IMR-90 (cell line): ENCODE results near the gene INPP5A. TPM values are rescaled to one million over a fixed set of nuclear protein-coding genes. Genes with fewer than 3 reads are reported as not detected.

Experiments used
- ATAC-seq: fragments of 200-7000 bp; cut with Tn5 transposase; 2 replicates; pipeline ENCODE4 v1.9.1; 2020; ENCODE audit warnings: low read depth, mild to moderate bottlenecking, moderate library complexity
- BruUV-seq: library from RNA; stranded (reverse); fragments of 400-500 nt; replicated peaks from 2 replicates; lab custom pipeline; 2021; lab: Mats Ljungman, UMichigan
- CTCF ChIA-PET: fragments of 300-600 bp; formaldehyde crosslinking; extraction: SDS; loops from one replicate; lab custom pipeline; 2021; ENCODE audit warnings: antibody characterized with exemption; lab: Yijun Ruan, JAX
- POLR2A ChIA-PET: fragments of 300-600 bp; sonication (Branson Sonifier 250); formaldehyde crosslinking; loops from one replicate; lab custom pipeline; 2022; ENCODE audit warnings: antibody characterized with exemption; ENCODE audit not compliant: unreplicated experiment; lab: Charles Lee
- DNase-seq: peaks from one replicate; pipeline ENCODE4 v3.0.0; 2013
- H2AFZ ChIP-seq: replicated peaks from 2 replicates; pipeline ENCODE3; 2013; ENCODE audit warnings: low read length, mild to moderate bottlenecking; ENCODE audit not compliant: poor library complexity
- H2AK5ac ChIP-seq: 2 replicates; pipeline ENCODE4 v1.6.1; 2013; ENCODE audit warnings: low read depth, low read length, inconsistent platforms
- H2AK9ac ChIP-seq: replicated peaks from 2 replicates; pipeline ENCODE3; 2013; ENCODE audit warnings: mild to moderate bottlenecking, low read depth, low read length, moderate library complexity; ENCODE audit not compliant: poor library complexity
- H2BK120ac ChIP-seq: 2 replicates; pipeline ENCODE4 v1.6.1; 2013; ENCODE audit warnings: low read depth, low read length, inconsistent platforms
- H2BK15ac ChIP-seq: 3 replicates; pipeline ENCODE4 v1.6.1; 2013; ENCODE audit warnings: low read depth, low read length, inconsistent platforms
- H2BK20ac ChIP-seq: 2 replicates; pipeline ENCODE4 v1.6.1; 2013; ENCODE audit warnings: low read depth, mild to moderate bottlenecking, inconsistent platforms, low read length, moderate library complexity
- H2BK5ac ChIP-seq: 2 replicates; pipeline ENCODE4 v1.6.1; 2013; ENCODE audit warnings: mild to moderate bottlenecking, low read depth, low read length, inconsistent platforms; ENCODE audit not compliant: poor library complexity, severe bottlenecking
- H3K14ac ChIP-seq: replicated peaks from 2 replicates; pipeline ENCODE4 v1.6.1; 2013; ENCODE audit warnings: low read depth, low read length, inconsistent platforms
- H3K18ac ChIP-seq: 2 replicates; pipeline ENCODE4 v1.6.1; 2013; ENCODE audit warnings: low read depth, low read length, control low read depth
- H3K23ac ChIP-seq: 2 replicates; pipeline ENCODE4 v1.6.1; 2013; ENCODE audit warnings: low read depth, low read length, inconsistent platforms
- H3K27ac ChIP-seq: 2 replicates; pipeline ENCODE4 v1.5.1; 2013; ENCODE audit warnings: mild to moderate bottlenecking, control low read depth, low read length; ENCODE audit not compliant: insufficient read depth
- H3K27me3 ChIP-seq: 2 replicates; pipeline ENCODE4 v1.6.1; 2013; ENCODE audit warnings: low read length; ENCODE audit not compliant: control insufficient read depth, insufficient read depth
- H3K36me3 ChIP-seq: 2 replicates; pipeline ENCODE4 v1.6.1; 2013; ENCODE audit warnings: low read length, mixed read lengths; ENCODE audit not compliant: control insufficient read depth, insufficient read depth
- H3K4ac ChIP-seq: 2 replicates; pipeline ENCODE4 v1.6.1; 2013; ENCODE audit warnings: low read depth, low read length, inconsistent platforms
- H3K4me1 ChIP-seq: 2 replicates; pipeline ENCODE4 v1.6.1; 2013; ENCODE audit warnings: low read length, mixed read lengths; ENCODE audit not compliant: control insufficient read depth, insufficient read depth
- H3K4me2 ChIP-seq: 2 replicates; pipeline ENCODE4 v1.6.1; 2013; ENCODE audit warnings: low read depth, mild to moderate bottlenecking, control low read depth, low read length, moderate library complexity
- H3K4me3 ChIP-seq: 2 replicates; pipeline ENCODE4 v1.5.1; 2013; ENCODE audit warnings: low read depth, mild to moderate bottlenecking, control low read depth, low read length, moderate library complexity; ENCODE audit not compliant: insufficient read depth
- H3K56ac ChIP-seq: 2 replicates; pipeline ENCODE4 v1.6.1; 2013; ENCODE audit warnings: low read length, inconsistent platforms; ENCODE audit not compliant: insufficient read depth; ENCODE audit errors: extremely low read depth
- H3K79me1 ChIP-seq, 2 experiments: 2 replicates each; pipeline ENCODE4 v1.6.1; 2013; ENCODE audit warnings: low read length in 2 of 2, inconsistent platforms in 1 of 2, low read depth in 1 of 2
- H3K9ac ChIP-seq: 2 replicates; pipeline ENCODE4 v1.6.1; 2013; ENCODE audit warnings: low read depth, low read length, control low read depth
- H3K9me1 ChIP-seq: 2 replicates; pipeline ENCODE4 v1.6.1; 2013; ENCODE audit warnings: low read length, inconsistent platforms; ENCODE audit not compliant: insufficient read depth
- H3K9me3 ChIP-seq: 2 replicates; pipeline ENCODE4 v1.6.1; 2013; ENCODE audit warnings: low read length; ENCODE audit not compliant: control insufficient read depth, insufficient read depth
- H4K20me1 ChIP-seq: 2 replicates; pipeline ENCODE4 v1.6.1; 2013; ENCODE audit warnings: low read length, inconsistent platforms; ENCODE audit not compliant: insufficient read depth
- H4K5ac ChIP-seq: 2 replicates; pipeline ENCODE4 v1.6.1; 2013; ENCODE audit warnings: mild to moderate bottlenecking, low read depth, low read length, control low read depth
- H4K8ac ChIP-seq, 2 experiments: 2 replicates each; pipeline ENCODE4 v1.6.1; 2013; ENCODE audit warnings: low read depth in 2 of 2, low read length in 2 of 2, control low read depth in 1 of 2, inconsistent platforms in 1 of 2
- H4K91ac ChIP-seq: 2 replicates; pipeline ENCODE4 v1.6.1; 2013; ENCODE audit warnings: low read depth, low read length, inconsistent platforms; ENCODE audit not compliant: insufficient read depth
- BHLHE40 ChIP-seq: fragments of 150-350 bp; IDR thresholded peaks from 2 replicates; pipeline ENCODE4 v1.6.1; 2016; ENCODE audit warnings: mild to moderate bottlenecking, low read depth, low read length
- CEBPB ChIP-seq: IDR thresholded peaks from 2 replicates; pipeline ENCODE4 v1.6.1; 2012; ENCODE audit warnings: low read depth, low read length, improper control_type of control experiment
- CHD1 ChIP-seq: IDR thresholded peaks from 2 replicates; pipeline ENCODE4 v1.6.1; 2012; ENCODE audit warnings: low read depth, low read length, improper control_type of control experiment
- ELK1 ChIP-seq: fragments of 150-350 bp; IDR thresholded peaks from 2 replicates; pipeline ENCODE4 v1.6.1; 2016; ENCODE audit warnings: low read depth, mild to moderate bottlenecking, low read length, moderate library complexity, borderline replicate concordance
- MAFK ChIP-seq: IDR thresholded peaks from 2 replicates; pipeline ENCODE4 v1.6.1; 2012; ENCODE audit warnings: low read depth, low read length, improper control_type of control experiment
- MAZ ChIP-seq: IDR thresholded peaks from 2 replicates; pipeline ENCODE4 v1.6.1; 2012; ENCODE audit warnings: low read depth, mild to moderate bottlenecking, low read length, improper control_type of control experiment, moderate library complexity, borderline replicate concordance
- MXI1 ChIP-seq: IDR thresholded peaks from 2 replicates; pipeline ENCODE4 v1.6.1; 2012; ENCODE audit warnings: low read depth, mild to moderate bottlenecking, low read length, moderate library complexity, borderline replicate concordance
- NFE2L2 ChIP-seq: fragments of 150-350 bp; IDR thresholded peaks from 2 replicates; pipeline ENCODE4 v1.6.1; 2016; ENCODE audit warnings: low read depth, mild to moderate bottlenecking, low read length
- POLR2A ChIP-seq: IDR thresholded peaks from 2 replicates; pipeline ENCODE4 v1.6.1; 2012; ENCODE audit warnings: mild to moderate bottlenecking, low read depth, low read length
- RAD21 ChIP-seq: IDR thresholded peaks from 2 replicates; pipeline ENCODE4 v1.6.1; 2012; ENCODE audit warnings: low read length, improper control_type of control experiment
- RCOR1 ChIP-seq: IDR thresholded peaks from 2 replicates; pipeline ENCODE4 v1.6.1; 2012; ENCODE audit warnings: mild to moderate bottlenecking, low read length, improper control_type of control experiment; ENCODE audit not compliant: insufficient replicate concordance
- RFX5 ChIP-seq: IDR thresholded peaks from 2 replicates; pipeline ENCODE4 v1.8.0; 2012; ENCODE audit warnings: low read depth, mild to moderate bottlenecking, low read length, moderate library complexity
- SMC3 ChIP-seq: fragments of 150-350 bp; IDR thresholded peaks from 2 replicates; pipeline ENCODE4 v1.6.1; 2016; ENCODE audit warnings: low read depth, mild to moderate bottlenecking, antibody characterized with exemption, low read length, moderate library complexity
- USF2 ChIP-seq: fragments of 150-350 bp; IDR thresholded peaks from 2 replicates; pipeline ENCODE4 v1.6.1; 2017; ENCODE audit warnings: mild to moderate bottlenecking, antibody characterized with exemption, low read length, low read depth
- WGBS, 2 experiments: methylation state at CpG; one replicate each; pipeline versions ENCODE4 v1.1.5 to v1.1.7; 2013; ENCODE audit warnings: missing lambda C conversion rate in 2 of 2; ENCODE audit not compliant: insufficient read length in 1 of 2; ENCODE audit errors: extremely low coverage in 2 of 2; 5-methylcytosine and 5-hydroxymethylcytosine counted together
- dilution Hi-C: fragments of 300-500 bp; cut with HindIII; formaldehyde crosslinking; loops from one replicate; pipeline ENCODE4 v1.14.3; 2018; ENCODE audit warnings: low sequenced_read_pairs; ENCODE audit not compliant: unreplicated experiment
- in situ Hi-C: fragments of 300-500 bp; cut with MboI; formaldehyde crosslinking; loops from 3 replicates; pipeline ENCODE4 v1.14.3; 2019; ENCODE audit warnings: low sequenced_read_pairs, inconsistent platforms, mixed read lengths
- intact Hi-C: fragments of 100-400 bp; cut with micrococcal nuclease; formaldehyde crosslinking; loops from 2 replicates; pipeline ENCODE4 v1.10.0; 2022
- polyA plus RNA-seq, 3 experiments: library from polyadenylated mRNA; depleted of rRNA; stranded (reverse); fragments of >200 nt; gene quantifications; 2 replicates each; pipeline ENCODE4 v1.2.3, GENCODE V29; 2012; ENCODE audit warnings: low replicate concordance in 1 of 3
- total RNA-seq: library from RNA; depleted of rRNA; stranded (reverse); fragments of >200 nt; gene quantifications from 2 replicates; pipeline ENCODE4 v1.2.3, GENCODE V29; 2012
- TF ChIP-seq, protein P1 (sequence below): conservative IDR thresholded peaks from 2 replicates; pipeline ENCODE4 v1.5.1; 2012; ENCODE audit warnings: mild to moderate bottlenecking, low read depth, low read length, improper control_type of control experiment

The INPP5A gene
- total and polyA plus RNA-seq, 2 of the 4 experiments (the other 2 are of a cell fraction) = 21.4 to 36.7 TPM

DNA sequence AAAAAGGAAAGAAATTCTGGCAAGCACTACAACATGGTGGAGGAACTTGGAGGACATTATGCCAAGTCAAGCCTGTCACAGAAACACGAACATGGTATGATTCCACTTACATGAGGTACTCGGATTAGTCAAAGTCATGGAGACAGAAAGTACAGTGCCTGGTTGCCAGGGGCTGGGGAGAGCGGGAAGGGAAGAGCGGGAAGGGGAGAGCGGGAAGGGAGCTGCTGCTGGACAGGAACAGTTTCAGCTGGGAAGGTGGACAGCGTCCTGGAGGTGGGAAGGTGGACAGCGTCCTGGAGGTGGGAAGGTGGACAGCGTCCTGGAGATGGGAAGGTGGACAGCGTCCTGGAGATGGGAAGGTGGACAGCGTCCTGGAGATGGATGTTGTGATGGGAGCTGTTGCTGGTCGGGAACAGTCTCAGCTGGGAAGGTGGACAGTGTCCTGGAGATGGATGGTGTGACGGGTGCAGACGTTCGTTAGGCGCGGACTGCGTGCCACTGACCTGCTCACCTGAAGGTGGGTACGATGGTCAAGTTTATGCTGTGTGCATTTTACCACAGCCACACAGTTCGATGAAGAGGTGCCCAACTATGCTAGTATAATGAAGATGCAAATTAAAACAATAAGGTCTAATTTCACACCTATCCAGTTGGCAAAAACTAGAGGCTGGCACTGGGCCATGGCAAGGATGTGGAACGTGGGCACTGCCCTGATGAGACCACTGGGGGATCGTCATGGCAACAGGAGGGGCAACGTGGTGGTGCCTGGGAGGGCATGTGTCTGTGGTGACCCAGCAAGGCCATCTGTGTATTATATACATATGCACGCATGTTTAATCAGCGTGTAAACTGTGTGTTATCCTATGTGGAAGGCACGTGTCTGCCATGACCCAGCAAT lies 144.5 kb downstream of the INPP5A start:
- POLR2A ChIA-PET = no interaction called here
- 91% methylated on average over 7 of the region's 25 CpGs; no CpG with 5 or more reads in 1 of the 2 experiments for WGBS, 2 experiments
- H3K36me3 ChIP-seq = no peaks in the 10 kb centered on the region
- no peak for TF ChIP-seq MAZ
- TF ChIP-seq RCOR1 = no peak
- no peak for TF ChIP-seq NFE2L2
- TF ChIP-seq MXI1 = no peak
- TF ChIP-seq MAFK = no peak
- TF ChIP-seq SMC3 = no peak
- no peak for TF ChIP-seq CEBPB
- no peak for TF ChIP-seq ELK1
- no peak for TF ChIP-seq POLR2A
- TF ChIP-seq, protein P1, sequence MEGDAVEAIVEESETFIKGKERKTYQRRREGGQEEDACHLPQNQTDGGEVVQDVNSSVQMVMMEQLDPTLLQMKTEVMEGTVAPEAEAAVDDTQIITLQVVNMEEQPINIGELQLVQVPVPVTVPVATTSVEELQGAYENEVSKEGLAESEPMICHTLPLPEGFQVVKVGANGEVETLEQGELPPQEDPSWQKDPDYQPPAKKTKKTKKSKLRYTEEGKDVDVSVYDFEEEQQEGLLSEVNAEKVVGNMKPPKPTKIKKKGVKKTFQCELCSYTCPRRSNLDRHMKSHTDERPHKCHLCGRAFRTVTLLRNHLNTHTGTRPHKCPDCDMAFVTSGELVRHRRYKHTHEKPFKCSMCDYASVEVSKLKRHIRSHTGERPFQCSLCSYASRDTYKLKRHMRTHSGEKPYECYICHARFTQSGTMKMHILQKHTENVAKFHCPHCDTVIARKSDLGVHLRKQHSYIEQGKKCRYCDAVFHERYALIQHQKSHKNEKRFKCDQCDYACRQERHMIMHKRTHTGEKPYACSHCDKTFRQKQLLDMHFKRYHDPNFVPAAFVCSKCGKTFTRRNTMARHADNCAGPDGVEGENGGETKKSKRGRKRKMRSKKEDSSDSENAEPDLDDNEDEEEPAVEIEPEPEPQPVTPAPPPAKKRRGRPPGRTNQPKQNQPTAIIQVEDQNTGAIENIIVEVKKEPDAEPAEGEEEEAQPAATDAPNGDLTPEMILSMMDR = no peak
- no peak for TF ChIP-seq BHLHE40
- TF ChIP-seq USF2 = no peak
- TF ChIP-seq RAD21 = no peak
- TF ChIP-seq CHD1 = no peak
- no peak for TF ChIP-seq RFX5

More for the DNA sequence above, 144.5 kb downstream of the INPP5A start:
- H2AFZ ChIP-seq = no peak overlapping the region
- no peak overlapping the region for H2BK15ac ChIP-seq
- no peak overlapping the region for H3K4me2 ChIP-seq
- BruUV-seq = no TSS peak
- intact Hi-C loops (no loop called here), in situ Hi-C loops (no loop called here), dilution Hi-C loops (no loop called here)
- no peak overlapping the region for H3K27ac ChIP-seq
- H4K8ac ChIP-seq = no peak overlapping the region
- H3K9me1 ChIP-seq = peaks cover 14% of the 10 kb centered on the region
- no peak overlapping the region for H3K23ac ChIP-seq
- no peak overlapping the region for H4K91ac ChIP-seq
- H2BK20ac ChIP-seq = no peak overlapping the region
- H3K79me1 ChIP-seq = peaks cover 24 to 51% of the 10 kb centered on the region in 2 experiments
- CTCF ChIA-PET = no interaction called here
- no peak overlapping the region for H3K9ac ChIP-seq
- no peak overlapping the region for H2BK5ac ChIP-seq
- H3K4ac ChIP-seq = no peak overlapping the region
- H2AK5ac ChIP-seq = no peak overlapping the region
- peaks cover 11% of the 10 kb centered on the region; the same call in 1 of the 2 replicates for H4K20me1 ChIP-seq
- H3K27me3 ChIP-seq = no peaks in the 10 kb centered on the region
- H3K9me3 ChIP-seq = no peaks in the 10 kb centered on the region
- no peak overlapping the region for H3K18ac ChIP-seq
- no peak overlapping the region for H4K5ac ChIP-seq
- H3K56ac ChIP-seq = no peak overlapping the region
- H2AK9ac ChIP-seq = no peak overlapping the region
- H3K4me1 ChIP-seq = peaks cover 16% of the 10 kb centered on the region
- H3K4me3 ChIP-seq = no peak overlapping the region
- no peak for DNase-seq
- ATAC-seq = no peak
- no peak overlapping the region for H3K14ac ChIP-seq
- no peak overlapping the region for H2BK120ac ChIP-seq
